ENCODE results near the gene MPND. TPM values are rescaled to one million over a fixed set of nuclear protein-coding genes. Genes with fewer than 3 reads are reported as not detected.

Gene MPND
- total RNA-seq, 1 donor from 2014 or later: 10.7 TPM

DNA sequence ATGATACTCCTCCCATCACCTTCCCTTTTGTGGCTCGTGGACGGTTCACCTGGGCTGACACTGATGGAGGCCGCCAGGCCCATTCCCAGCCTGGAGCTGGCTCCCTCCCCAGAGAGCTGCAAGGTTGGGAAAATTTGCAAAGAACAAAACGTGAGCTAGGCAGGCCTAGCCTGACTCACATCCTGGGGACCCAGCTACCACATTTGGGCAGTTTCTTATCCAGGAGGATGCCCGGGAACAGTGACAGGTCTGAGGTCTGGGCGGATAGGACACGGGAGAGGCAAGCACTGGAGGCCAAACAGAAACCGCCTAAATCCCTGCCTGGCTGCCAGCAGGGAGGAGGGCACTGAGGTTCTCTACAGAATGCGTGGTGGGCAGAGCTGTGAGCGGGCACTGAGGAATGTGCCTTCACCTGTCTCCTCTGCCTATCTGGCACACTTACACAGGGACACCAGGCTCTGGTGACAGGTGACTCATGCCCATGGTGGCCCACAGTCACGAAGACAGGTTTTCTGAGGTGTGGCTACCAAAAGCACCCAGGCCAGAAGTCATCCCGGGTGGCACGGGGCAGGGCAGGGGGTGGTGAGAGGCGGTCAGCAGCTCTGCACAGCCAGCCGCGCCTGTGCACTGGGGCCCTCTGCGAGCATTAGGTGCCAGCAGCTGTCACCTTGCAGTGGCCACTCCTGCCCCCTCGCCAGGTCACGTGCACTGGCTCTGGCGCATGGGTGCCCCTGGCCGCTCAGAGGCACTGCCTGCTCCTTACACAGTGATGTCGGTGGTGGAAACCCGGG lies 33.8 kb downstream of the MPND start:
- no peak for DNase-seq (ENCODE audit: low read depth, low spot score)

DNA sequence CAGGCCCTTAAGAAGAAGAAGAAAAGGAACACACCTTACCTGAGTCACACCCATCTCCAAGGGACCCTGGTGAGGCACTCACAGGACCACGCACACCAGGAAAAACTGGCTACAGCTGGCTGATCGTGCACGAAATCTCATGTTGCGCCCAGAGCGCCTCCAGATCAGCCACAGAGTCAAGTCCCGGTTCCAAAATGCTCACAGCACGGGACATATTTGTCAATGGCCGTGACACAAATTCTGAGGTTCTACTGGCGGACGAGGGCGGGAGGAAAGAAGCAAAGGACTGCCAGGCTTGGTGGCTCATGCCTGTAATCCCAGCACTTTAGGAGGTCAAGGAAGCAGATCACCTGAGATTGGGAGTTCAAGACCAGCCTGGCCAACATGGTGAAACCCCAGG lies 35.5 kb downstream of the MPND start:
- DNase-seq (ENCODE audit: low read depth, low spot score): no peak

- no peak for DNase-seq (ENCODE audit: low read depth, low spot score)
Measured at GRCh38 chr19:4379383-4380253, 36.3 kb downstream of the MPND start.

DNA sequence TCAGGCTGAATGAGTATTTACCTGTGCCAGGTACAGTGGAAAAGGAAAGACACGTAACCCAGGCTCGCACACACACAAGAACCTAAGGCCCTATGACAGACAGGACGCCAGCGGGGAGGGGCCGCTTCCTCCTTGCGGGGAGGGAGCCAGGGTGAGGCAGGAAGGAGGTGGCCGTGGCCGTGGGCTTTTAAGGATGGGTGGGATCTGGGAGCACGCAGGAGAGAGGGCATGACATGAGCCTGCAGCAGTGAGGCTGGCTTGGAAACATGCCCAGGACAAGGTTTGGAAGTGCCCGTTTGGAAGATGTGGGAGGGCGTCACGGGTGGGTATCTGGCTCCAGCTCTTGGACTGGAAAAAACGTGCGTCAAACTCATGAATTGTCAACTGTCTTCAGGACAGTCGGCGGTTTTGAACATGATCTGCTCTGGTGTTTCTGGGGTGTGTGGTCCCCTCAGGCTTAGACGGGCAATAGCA lies 36.9 kb downstream of the MPND start:
- DNase-seq (ENCODE audit: low read depth, low spot score): no peak

GRCh38 chr19:4385291-4386040 lies 42.1 kb downstream of the MPND start:
- DNase-seq (ENCODE audit: low read depth, low spot score): no peak

DNA sequence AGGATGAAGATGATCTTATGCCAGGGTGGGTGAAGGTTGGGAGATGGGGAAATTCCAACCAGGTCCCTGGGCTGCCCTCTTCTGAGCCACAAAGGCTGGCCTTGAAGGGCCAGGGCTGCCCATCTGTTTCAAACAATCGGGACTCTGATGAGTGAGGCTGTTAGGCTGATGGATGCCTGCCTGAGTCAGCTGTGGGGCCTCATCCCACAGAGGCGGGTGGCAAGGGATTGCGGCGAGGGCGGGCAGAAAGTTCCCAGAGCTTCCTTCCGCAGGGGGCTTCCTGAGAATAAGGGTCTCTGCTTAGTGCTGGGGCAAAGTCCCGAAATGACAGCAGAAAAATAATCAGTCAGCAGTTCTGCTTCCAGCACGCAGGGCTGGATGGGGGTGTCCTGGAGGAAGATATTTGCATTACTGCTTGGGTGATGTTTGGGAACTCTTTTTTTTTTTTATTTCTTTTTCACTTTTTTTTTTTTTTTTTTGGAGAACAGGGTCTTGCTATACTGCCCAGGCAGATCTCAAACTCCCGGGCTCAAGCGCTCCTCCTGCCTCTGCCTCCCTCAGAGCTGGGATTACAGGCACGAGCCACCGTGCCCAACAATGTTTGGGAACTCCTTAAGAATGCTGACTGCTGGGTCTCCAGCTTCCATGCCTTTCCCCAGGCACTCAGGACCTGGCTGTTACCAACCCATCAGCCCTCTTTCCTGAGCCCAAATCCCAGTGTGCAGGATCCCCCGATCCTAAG lies 42.9 kb downstream of the MPND start:
- no peak for DNase-seq (ENCODE audit: low read depth, low spot score)

GRCh38 chr19:4388337-4389063 lies 45.1 kb downstream of the MPND start:
- DNase-seq (ENCODE audit: low read depth, low spot score): no peak

- DNase-seq (ENCODE audit: low read depth, low spot score): no peak
Measured at GRCh38 chr19:4389064-4389375, 45.7 kb downstream of the MPND start.

DNA sequence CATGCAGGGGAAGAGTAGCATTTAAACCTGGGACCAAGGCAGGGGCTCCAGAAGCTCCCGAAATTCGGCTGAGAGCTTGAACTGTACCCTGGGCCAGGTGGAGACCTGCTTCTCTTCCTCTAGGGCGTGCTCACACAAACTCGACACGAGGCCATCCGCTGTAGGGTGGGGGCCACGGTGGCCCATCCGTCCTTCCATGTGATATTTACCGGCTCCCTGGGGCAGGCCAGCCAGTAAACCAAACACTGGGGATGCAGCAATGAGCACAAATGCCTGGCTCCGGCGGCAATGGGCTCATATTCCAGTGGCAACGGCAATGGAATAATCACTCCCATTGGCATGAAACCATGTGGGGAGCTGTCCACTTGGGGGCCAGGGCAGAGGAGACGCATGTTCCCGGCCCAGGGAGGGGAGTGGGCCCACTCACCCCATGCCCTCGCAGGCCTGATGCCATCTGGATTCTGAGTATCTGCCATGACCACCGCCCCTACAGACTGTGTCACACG lies 46.2 kb downstream of the MPND start:
- no peak for DNase-seq (ENCODE audit: low read depth, low spot score)

DNA sequence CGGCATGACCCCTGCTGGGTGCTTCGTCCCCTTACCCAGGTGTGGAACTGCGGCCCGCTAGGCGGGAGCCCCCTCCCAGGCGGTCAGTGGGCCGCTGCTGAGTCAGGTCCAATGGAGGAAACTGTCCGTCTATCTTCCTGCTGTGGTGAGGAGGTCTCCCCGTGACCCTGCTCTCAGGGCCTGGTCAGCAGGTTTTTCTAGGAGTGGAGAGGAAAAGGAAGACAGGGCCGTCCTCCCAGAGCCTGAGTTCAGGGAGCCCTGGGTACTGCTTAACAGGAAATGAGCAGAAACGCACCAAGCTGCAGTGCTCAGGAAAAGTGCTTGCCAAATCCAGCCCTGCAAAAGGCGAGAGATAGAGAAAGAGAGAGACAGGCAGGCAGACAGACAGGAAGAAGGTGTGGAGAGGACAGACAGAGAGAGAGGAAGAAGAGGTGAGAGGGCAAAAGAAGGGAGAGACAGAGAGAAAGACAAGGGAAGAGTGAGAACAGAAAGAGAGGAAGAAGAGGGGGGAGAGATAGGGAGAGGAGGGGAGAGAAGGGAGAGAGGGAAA lies 46.7 kb downstream of the MPND start:
- DNase-seq (ENCODE audit: low read depth, low spot score): peak; percentile 71

DNA sequence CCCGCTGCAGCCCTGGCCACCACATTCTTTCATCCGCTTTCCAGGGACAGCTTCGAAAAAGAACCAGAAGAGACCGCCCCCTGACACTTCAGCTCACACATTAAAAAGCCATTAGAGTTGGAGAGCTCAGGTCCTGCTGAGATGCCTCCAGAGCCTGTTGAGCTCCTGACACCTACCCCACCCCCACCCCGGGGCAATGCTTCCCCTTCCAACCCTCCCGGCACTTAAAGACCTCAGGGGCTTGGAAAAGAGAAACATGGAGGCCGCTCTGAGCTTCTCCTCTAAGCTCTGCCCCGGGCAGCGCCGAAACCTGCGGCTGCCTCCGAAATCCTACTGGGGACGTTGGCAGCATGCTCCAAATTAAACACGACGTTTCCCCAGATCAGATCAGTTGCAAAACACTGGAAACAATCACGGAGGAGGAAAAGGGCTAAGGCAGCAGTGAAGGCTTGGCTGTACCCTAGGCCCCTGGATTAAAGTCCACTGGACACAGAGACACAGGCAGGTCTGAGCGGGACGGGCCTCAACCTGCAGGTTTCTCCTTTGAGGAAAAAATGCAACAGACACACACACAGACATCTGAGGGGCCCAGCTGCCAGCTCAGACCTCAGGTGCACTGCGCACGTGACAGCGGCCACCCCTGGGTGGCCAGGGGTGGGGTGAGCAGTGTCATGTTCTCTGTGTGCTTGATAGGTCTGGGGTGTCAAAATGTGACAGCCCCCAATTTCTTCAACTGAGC lies 47.4 kb downstream of the MPND start:
- DNase-seq (ENCODE audit: low read depth, low spot score): no peak

DNA sequence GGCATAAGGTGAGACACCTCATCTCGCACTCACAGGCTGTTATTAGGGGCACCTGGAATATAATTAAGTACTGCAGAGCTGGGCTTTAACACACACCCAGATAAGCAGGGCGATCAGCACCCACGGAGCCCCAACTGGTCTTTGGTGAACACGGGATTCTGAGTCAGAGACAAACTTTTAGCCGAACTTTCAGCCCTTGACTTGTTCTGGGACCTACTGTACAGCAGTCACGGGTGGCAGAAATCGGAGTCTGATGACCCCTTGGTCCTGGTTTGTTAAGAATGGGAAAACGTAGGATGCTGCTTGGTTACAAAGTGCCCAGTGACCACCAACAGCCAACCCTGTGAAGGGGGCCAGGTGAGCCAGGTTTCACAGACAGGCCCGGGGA lies 47.9 kb downstream of the MPND start:
- no peak for DNase-seq (ENCODE audit: low read depth, low spot score)

GRCh38 chr19:4391701-4392483 lies 48.5 kb downstream of the MPND start:
- DNase-seq (ENCODE audit: low read depth, low spot score): peak; percentile 100

- no peak for DNase-seq (ENCODE audit: low read depth, low spot score)
Measured at GRCh38 chr19:4393947-4394590, 50.7 kb downstream of the MPND start.

DNA sequence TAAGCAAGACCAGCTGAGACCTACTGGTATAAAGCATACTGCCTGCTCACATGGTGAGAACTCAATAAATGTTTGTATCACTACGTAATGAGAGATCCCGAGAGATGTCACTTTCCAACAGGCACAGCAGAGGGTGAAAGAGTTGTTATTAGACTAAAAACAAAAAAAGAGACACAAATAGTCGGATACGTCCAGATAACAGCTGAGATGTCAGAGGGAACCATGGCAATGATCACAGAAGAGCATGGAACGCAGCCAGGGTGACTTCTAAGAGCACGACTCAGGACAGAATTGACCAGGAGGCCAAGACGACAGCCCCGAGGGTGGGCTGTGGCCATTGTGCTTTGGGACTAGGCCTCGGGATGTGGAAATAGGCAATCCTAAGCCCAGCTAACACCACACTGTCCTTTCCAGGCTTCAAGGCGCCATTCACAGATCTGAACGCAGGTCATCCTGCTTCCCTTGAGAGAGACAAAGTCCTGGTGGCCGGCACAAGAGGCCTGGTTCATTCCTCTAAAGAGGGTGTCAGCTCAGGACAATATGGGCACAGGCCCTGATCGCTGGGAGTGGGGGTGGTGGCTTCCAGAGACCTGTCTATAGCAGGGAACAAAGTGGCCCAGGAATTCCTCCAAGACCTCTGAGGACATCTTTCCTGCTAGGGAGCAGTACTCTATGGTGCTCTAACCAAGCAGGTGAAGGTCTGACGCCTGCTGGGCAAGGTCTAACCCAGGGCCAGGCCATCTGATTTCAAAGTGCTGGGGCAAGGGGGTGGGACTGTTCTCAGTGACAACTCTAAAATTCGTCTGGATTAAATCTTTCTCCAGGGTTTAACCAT lies 53.8 kb downstream of the MPND start:
- DNase-seq (ENCODE audit: low read depth, low spot score): no peak

GRCh38 chr19:4399812-4400134 lies 56.4 kb downstream of the MPND start:
- no peak for DNase-seq (ENCODE audit: low read depth, low spot score)

All from pulmonary artery endothelial cell (primary cell).